HG03066 (cell line): ENCODE measurements around the gene COX6A2.

Experiments
- ATAC-seq: cut with Tn5 transposase; IDR thresholded peaks from one replicate; pipeline ENCODE4 v1.9.1; 2021; ENCODE audit warnings: low read depth; ENCODE audit not compliant: unreplicated experiment

COX6A2 gene

DNA sequence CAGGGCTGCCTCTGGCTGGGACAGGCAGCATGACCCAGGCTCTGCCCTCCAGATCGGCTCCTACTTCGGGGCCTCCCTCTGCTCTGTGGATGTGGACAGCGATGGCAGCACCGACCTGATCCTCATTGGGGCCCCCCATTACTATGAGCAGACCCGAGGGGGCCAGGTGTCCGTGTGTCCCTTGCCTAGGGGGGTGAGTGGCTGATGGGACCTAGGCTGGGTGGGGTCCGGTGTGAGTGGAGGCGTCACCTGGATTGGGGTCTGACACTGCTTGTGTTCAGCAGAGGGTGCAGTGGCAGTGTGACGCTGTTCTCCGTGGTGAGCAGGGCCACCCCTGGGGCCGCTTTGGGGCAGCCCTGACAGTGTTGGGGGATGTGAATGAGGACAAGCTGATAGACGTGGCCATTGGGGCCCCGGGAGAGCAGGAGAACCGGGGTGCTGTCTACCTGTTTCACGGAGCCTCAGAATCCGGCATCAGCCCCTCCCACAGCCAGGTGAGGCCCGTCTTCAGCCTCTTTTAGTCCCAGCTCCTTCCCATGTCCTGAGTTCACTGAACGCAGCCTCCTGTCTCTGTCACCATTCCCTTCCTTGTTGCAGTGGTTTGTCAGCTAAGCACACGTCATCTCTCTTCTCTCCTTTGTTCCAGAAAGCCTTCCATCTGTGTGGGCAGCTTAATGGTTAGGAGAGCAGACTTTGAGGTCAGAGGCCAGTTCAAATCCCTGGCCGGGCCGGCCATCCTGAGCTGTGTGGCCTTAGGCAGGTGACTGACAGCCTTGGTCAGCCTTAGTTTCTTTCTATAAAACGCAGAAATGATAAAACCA is 16.9 kb downstream of the COX6A2 start:
- no peak for ATAC-seq

- no peak for ATAC-seq
These were observed 18.1 kb downstream of the COX6A2 start for GRCh38 chr16:31410082-31410481.

DNA sequence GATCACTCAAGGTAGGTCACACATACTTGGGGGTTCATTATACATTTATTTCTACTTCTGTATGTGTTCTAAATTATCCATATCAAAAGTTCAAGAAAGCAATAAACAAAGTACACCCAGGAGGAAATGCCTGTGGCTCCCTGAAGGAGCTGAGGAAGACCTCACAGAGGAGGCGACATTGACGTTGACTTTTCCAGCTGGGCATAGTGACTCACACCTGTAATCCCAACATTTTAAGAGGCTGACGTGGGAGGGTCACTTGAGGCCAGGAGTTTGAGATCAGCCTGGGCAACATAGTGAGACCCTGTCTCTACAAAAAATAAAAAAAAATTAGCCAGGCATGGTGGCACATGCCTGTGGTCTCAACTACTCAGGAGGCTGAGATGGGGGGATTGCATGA is 18.7 kb downstream of the COX6A2 start:
- no peak for ATAC-seq

DNA sequence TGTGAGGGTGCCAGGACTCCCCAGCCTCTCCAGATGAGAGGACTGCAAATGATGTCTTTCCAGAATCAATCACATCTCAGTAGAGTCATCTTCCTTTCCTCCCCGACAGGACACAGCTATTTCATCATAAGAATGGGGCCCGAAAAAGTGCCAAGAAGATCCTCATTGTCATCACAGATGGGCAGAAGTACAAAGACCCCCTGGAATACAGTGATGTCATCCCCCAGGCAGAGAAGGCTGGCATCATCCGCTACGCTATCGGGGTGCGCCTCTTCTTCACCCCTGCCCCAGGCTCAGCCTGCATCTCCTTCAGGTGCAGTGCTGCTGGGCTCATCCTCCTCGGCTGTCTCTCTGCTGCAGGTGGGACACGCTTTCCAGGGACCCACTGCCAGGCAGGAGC is 20.8 kb downstream of the COX6A2 start:
- ATAC-seq = no peak

DNA sequence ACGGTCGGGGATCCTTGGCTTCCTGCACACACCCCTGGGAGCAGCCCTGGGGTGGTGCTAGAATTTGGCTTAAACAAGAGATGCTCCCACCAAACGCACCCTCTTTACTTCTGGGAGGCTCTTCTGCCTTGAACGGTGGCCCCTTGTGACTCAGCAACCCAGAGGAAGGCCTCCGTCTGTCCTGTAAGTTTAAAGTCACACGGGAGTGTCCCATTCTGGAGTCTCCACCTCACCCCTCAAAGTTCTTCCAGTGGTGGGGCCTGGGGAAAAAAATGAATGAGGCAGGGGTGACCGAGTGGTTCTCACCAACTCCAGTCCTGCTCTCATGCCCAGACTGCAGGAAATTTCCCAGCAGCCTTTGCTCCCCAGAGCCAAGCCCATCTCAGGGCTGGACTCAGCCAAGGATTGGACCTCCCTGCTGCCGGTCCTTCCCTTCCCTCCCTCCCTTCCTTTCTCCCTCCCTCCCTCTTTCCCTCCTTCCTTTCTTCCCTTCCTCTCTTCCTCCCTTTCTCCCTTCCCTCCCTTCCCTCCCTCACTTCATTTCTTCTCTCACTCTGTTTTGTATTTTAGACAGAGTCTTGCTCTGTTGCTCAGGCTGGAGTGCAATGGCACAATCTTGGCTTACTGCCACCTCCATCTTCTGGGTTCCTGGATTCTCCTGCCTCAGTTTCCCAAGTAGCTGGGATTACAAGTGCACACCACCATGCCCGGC is 23.7 kb downstream of the COX6A2 start:
- ATAC-seq = no peak

DNA sequence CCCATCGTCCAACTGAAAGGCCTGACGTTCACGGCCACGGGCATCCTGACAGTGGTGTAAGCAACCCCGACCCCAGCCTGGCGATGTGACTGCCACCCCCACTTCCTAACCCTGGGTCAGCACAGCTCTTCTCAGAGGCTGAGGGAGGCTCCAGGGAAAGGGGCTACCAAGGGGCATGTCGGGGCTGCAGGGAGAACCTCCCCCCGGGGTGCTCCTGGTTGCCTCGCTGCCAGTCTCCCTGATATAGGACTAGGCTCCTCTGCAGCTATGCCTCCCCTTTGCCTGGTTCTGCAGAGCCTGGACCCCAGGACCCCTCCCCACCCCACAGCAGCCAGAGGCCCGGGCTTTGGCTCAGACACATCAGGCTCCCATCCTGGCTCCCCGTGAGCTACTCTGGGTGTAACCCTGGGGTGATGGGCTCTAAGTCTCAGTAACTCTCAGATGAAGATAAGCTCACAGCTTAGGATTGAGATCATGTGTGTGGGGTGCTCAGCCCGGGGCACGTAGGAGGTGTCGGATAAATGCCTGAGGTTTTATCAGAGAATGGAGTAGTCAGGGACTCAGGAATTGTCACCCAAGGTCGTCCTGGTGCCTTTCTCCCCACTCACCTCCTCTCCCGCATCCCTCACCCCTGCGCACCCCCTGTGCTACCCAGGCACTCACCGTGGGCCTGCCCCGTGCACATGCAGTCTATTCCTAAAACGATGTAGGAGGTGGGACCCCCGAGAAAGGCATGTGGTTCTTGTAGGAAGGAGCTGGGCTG is 24.4 kb downstream of the COX6A2 start:
- ATAC-seq = no peak

- no peak for ATAC-seq
These were observed 25.5 kb downstream of the COX6A2 start for GRCh38 chr16:31402687-31403086.

DNA sequence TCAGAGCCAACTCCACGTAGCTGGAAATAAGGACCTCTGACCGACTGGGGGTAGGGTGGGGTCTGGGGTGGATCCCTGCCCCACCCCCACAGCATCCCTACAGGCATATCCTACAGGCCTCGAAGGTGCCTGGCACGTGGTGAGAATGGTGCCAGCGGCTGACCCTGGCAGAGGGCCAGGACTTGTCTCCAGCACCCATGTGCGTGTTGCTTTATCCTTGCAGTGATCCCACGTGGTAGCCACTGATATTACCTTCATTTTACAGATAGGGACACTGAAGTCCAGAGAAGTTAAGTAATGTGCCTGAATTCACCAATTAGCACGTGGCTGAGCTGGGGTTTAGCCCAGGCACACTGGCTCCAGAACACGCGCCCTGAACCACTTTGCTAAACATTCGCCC is 26.7 kb downstream of the COX6A2 start:
- ATAC-seq = no peak

GRCh38 chr16:31400191-31400590 is 28.0 kb downstream of the COX6A2 start:
- ATAC-seq = no peak

GRCh38 chr16:31397701-31398100 is 30.5 kb downstream of the COX6A2 start:
- ATAC-seq = no peak

- no peak for ATAC-seq
These were observed 31.0 kb downstream of the COX6A2 start for GRCh38 chr16:31397096-31397660.

- ATAC-seq = no peak
These were observed 32.5 kb downstream of the COX6A2 start for GRCh38 chr16:31395647-31396046.

DNA sequence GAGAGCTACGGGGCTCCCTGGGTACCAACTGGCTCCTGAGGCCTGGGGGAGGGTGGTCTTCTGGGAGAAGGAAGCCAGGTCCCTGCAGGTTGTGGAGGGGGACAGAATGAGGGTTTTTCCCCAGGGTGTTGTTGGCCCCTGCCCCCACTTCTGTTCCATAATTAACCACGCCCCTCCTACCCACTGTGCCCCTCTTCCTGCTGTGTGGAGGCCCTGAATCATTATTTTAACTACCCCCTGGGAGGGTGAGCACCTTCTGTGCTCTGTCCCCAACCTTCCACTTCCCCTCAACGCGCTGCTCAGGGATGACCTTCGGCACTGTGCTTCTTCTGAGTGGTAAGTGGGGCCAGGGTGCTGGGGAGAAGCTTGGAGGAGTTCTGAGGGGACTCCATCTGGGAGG is 35.1 kb downstream of the COX6A2 start, which contains the start of gene ITGAD:
Gene ITGAD, plus strand, starts transcription at position 280 of the 400 bp plus-strand sequence. Its CDS starts 26 bp downstream, at position 306.
- ATAC-seq = no peak

- no peak for ATAC-seq
These were observed 37.6 kb downstream of the COX6A2 start for GRCh38 chr16:31390504-31391041.

DNA sequence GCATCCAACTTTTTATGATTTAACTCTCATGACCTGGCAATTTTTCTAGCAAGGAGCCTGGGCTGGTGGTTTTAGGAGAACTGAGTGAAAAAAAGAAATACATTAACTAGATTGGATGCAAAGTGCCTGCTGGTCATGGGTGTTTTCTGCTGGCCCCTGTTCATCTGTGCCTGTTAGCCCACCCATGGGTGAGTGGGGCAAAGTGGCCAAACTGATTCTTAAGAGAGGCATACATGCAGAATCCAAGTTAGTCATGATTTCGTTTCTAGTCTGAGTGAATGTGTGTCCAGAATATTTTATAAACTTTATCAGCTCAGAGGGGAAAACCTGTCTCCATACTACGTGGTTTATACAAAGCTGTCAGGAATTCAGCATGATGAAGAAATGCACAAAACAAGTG is 39.6 kb downstream of the COX6A2 start:
- no peak for ATAC-seq

GRCh38 chr16:31386157-31386984 is 41.8 kb downstream of the COX6A2 start:
- ATAC-seq = no peak

- no peak for ATAC-seq
These were observed 42.5 kb downstream of the COX6A2 start for GRCh38 chr16:31385680-31386079.

DNA sequence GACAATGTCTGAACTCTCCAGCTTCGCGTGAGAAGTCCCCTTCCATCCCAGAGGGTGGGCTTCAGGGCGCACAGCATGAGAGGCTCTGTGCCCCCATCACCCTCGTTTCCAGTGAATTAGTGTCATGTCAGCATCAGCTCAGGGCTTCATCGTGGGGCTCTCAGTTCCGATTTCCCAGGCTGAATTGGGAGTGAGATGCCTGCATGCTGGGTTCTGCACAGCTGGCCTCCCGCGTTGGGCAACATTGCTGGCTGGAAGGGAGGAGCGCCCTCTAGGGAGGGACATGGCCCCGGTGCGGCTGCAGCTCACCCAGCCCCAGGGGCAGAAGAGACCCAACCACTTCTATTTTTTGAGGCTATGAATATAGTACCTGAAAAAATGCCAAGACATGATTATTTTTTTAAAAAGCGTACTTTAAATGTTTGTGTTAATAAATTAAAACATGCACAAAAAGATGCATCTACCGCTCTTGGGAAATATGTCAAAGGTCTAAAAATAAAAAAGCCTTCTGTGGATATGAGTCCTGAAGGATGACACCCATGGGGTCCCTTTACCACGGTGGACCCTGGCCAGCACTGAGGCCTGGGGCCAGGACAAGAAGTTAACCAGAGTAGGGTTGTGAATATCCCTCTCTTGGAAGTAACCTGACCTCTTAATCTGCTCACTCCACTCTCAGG is 45.5 kb downstream of the COX6A2 start:
- ATAC-seq = no peak

GRCh38 chr16:31380201-31380600 is 48.0 kb downstream of the COX6A2 start:
- ATAC-seq = no peak
